SH-SY5Y (cell line): ENCODE results near the gene BAIAP2L2.

Source experiments
- GATA2 ChIP-seq: IDR thresholded peaks from 2 replicates; pipeline ENCODE4 v1.6.1; 2011; ENCODE audit warnings: mild to moderate bottlenecking, low read depth, low read length
- GATA3 ChIP-seq: IDR thresholded peaks from 2 replicates; pipeline ENCODE4 v1.6.1; 2011; ENCODE audit warnings: low read depth, mild to moderate bottlenecking, low read length, moderate library complexity

GRCh38 chr22:38151126-38151500, 40.6 kb upstream of the BAIAP2L2 start:
- TF ChIP-seq GATA2 (no peak), GATA3 (no peak)
